IPS-18c (cell line): Measurements from ENCODE around the gene DDX59.
"Not testable (repeated sequence)": the region's sequence is repeated elsewhere in the genome, so short reads cannot be mapped to it uniquely, and the experiment has no call there.

Experiments
- H3K4me3 ChIP-seq: 2 replicates; pipeline ENCODE4 v1.7.0; 2013; ENCODE audit warnings: low read depth, mild to moderate bottlenecking, low read length, moderate library complexity; ENCODE audit not compliant: insufficient read depth
- H3K9me3 ChIP-seq: one replicate; pipeline ENCODE4 v1.6.1; 2013; ENCODE audit warnings: mild to moderate bottlenecking, low read length, moderate library complexity; ENCODE audit not compliant: control insufficient read depth, insufficient read depth

Gene DDX59

DNA sequence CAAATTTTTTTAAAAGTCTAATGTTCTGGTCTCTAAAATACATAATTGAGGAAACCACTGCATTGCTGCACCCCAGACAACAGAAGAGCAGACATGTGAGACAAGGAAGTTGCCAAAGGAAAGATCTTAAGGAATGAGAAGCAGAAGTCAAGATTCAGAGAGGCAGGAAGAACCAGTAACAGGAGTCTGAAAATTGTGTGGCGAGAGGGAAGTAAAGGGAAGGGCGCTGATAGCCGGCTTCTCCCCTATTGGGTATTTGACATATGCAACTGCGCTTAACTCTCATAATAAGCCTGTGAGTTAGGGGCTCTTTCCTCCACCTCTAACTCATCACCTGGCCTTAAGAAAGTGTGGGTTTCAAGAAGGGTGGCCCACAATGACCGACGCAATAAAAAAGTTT, 27.2 kb downstream of the DDX59 start:
- Histone ChIP-seq H3K4me3 (no peak overlapping the region), H3K9me3 (no peaks in the 10 kb centered on the region)

DNA sequence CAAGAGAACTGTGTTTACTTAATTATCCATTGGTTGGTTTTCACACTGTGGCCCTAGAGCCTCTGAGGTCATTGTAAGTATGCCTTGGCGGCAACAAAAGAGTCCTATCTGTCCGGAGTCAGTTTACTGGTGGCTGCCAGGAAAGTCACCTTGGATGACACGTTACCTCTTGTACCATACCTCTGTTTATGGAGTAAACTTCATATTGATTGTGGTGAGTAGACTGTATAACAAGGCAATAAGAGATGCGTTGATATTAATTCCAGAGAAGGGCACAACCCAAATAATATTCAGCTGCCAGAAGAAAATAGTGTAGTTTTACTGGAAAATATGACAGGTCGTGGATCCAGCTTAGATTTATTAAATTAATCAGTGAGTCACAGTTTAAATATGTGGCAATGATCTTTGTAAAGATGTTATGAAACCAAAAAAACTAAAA, 28.7 kb downstream of the DDX59 start:
- no peak overlapping the region for H3K4me3 ChIP-seq
- H3K9me3 ChIP-seq = no peaks in the 10 kb centered on the region

DNA sequence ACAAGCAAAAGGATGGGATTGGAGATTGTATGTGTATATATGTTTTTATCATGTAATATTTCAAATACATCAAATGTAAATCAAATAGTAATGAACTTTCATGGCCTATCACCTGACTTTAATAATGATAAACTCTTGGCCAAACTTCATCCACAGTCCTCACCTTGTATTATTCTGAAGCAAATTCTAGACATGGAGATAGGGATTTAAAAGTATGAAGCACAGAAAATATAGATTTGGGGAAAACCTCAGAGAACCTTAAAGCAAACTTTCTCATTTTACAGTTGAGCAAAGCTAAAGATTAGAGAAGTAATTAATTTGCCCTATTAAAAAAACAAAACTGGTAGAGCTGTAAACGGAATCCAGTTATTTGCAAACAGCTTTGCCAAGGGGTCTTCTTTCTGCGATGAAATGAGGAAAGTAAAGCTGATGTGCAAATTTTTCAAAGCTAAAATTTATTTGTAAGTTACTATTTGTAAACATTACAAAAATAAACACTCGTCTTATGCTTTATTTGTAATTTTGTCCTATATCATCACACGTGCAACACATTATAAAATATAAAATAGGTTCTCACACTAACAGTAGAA, 29.2 kb downstream of the DDX59 start:
- no peak overlapping the region for H3K4me3 ChIP-seq
- H3K9me3 ChIP-seq = no peaks in the 10 kb centered on the region

DNA sequence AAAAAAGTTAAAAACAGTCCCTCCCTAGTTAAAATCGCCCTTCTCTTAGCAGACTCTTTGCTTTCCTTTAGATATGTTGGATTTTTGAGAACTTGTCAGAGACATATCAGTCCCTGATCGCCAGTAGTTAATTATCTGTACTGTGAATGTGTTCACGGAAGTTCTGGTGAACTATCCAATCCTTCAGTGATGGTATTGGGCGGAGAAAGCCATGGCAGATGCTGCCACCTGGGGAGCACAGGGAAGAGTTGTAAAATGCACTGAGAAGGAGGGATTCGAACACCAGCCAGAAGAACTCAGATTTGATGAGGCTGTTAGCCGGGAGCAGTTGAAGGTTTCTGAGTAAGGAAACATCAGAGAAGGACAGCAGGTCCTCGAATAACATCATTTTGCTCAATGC, 31.6 kb downstream of the DDX59 start:
- Histone ChIP-seq H3K4me3 (no peak overlapping the region), H3K9me3 (no peaks in the 10 kb centered on the region)

DNA sequence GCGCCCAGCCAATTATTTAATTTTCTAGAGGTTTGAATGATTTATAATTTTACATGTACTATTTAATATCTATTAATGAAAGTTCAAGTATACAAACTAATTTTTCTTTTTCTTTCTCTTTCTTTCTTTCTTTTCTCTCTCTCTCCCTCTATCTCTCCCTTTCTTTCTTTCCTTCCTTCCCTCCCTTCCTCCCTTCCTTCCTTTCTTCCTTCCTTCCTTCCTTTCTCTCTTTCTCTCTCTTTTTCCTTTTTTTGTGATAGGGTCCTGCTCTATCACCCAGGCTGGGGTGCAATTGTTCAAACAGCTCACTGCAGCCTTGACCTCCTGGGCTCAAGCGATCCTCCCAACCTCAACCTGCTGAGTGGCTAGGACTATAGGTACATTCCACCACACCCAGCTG, 33.0 kb downstream of the DDX59 start:
- Histone ChIP-seq H3K4me3 (no peak overlapping the region), H3K9me3 (no peaks in the 10 kb centered on the region)

DNA sequence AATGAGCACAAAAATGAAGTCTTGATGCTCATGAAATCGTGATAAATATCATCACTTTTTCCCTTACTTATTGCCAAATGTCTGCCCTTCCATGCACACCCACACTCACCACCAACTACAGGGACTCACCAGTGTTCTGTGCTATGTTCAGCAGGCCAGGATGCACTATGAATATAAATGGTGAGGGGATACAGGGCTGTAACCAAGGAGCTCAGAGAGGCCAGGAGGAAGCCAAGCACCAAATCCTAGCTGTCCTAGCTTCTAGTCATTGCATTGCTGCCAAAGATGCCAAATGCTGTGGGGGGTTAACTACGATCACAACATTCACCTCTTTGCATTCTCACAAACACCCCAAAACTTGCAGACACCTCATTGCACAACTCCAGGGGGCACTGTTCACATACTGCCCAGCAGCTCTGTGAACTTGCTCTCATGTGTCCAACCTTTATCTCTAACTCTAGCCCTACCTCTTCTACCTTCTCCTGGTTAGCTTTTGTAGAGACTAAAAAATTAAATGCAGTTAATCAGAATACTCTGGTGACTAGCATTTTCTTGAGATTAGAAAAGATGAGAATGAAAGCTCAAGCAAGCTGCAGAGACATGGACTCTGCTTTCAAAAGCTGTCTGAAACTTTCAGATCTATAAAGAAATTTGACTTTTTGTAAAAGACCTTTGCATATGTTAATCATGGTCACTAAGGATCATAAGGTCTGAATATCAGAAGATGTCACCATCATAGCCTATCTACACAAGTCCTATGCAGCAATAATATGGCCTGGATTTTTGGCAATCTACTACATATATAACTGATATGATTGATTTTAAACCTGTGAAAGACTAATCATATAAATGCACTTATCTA, 35.2 kb downstream of the DDX59 start:
- no peak overlapping the region for H3K4me3 ChIP-seq
- no peaks in the 10 kb centered on the region for H3K9me3 ChIP-seq

DNA sequence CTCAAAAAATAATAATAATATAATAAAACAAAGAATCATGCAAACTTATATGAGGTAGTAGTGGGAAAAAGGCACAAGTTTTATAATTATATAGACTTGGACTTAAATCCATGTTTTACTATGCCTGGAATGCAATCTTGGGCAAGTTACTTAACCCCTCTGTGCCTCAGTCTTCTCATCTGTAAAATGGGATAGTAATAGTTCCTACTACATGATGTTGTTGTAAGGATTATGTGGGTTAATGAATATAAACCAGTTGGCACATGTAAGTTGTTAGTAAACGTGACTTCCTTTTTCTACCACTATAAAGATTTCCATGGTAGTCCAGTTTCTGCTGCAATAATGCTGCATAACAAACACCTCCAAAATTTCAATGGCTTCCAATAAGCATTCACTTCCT, 38.3 kb downstream of the DDX59 start:
- Histone ChIP-seq H3K4me3 (no peak overlapping the region), H3K9me3 (no peaks in the 10 kb centered on the region)

DNA sequence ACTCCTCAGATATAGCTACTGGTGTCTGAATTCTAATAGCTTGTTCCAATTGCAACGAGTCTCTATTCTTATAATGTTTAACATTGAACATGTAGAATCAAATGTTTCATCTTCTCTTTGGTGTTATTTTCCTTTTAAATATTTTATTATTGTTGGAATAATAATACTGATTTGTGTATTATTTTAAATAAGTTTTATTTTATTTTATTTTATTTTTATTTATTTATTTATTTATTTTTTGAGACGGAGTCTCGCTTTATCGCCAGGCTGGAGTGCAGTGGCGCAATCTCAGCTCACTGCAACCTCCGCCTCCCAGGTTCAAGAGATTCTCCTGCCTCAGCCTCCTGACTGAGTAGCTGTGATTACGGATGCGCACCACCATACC, 39.2 kb downstream of the DDX59 start:
- not testable (repeated sequence) for H3K4me3 ChIP-seq, H3K9me3 ChIP-seq

DNA sequence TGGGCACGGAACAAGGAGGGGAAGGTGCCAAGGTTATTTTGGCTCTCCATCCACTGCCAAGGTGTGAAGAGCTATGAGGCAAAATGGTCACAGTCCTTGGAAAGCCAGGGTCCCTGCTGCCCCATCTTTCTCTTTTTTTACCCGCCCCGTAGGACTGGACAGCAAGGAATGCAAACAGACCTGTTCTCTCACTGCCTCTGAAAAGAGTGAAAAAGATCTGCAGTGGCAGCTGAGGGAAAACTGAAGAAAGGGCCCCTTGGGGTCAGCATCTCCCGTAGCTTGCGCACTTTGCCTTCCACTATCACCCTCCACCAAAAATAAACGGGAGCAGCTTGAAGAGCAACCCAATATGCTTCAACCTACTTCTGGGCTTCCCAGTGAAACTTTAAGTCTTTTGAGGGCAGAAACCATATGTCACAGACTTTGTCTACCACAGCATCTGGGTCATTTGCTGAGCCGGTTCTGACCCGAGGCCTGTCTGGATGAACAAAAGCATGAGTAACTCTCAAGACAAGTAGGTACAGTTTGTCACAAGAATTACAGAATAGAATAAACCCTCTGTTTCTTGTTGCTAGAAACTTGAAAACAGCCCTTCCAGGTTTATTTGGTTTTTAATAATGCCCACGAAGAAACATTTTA, 39.7 kb downstream of the DDX59 start:
- Histone ChIP-seq H3K4me3 (no peak overlapping the region), H3K9me3 (no peaks in the 10 kb centered on the region)

DNA sequence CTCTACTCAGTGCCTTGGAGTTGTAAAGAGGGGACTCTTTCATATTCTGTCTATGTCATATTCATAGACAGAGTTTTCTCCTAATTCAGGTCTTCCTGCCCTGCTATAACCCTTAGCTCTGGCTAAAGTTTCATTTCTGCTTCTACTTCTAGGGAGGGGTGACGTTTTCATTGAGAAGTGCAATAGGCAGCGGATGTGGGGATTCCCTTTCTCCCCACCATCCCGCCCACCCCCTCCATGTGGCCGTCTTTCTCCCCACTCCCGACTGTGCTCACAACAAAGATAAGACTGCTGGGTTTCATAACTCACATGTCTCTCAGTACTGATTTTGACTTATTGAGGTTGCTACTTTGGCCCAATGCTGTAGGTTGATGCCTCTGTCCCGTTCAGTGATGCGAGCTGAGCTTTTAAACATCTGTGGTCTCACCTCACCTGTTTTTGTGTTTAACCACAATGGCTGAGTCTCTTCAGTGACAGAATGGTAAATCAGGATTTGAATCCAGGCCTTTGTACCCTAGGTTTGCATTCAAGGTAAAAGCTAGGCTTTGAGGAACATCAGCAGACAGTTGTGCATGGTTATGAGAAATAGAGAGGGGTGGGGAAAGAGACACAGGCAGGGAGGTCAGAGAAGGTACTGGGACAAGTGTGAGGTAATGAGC, 41.4 kb downstream of the DDX59 start:
- no peaks in the 10 kb centered on the region for H3K9me3 ChIP-seq
- no peak overlapping the region for H3K4me3 ChIP-seq

DNA sequence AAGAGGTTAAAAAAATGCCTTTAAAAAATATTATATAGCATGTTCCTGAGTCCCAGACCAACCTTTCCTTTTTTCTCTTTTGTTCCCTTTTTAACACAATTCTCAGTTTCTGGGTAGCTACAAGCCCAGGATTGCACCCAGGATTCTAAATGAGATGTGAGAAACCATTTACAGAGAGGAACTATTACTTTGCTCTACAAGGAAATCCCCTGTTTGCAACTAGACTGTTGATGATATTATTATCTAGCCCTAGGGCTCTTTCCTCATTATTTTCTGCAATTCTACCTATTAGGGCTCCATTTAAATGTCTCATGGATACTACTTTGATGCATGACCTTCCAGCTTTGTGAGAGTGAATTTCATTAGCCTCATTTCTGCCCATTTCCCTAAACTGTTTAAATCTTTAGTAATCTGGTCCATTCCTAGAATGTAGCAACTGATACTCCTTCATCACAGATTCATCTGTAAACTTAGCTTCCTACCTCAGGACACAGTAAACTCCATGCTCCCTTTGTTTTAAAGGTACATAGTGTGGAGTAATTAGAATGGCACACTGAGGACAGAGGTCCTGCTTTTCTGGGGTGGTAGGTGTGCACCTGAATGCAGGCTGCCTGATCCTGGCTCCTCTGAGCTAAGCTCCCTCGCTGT, 42.0 kb downstream of the DDX59 start:
- no peak overlapping the region for H3K4me3 ChIP-seq
- H3K9me3 ChIP-seq = no peaks in the 10 kb centered on the region

DNA sequence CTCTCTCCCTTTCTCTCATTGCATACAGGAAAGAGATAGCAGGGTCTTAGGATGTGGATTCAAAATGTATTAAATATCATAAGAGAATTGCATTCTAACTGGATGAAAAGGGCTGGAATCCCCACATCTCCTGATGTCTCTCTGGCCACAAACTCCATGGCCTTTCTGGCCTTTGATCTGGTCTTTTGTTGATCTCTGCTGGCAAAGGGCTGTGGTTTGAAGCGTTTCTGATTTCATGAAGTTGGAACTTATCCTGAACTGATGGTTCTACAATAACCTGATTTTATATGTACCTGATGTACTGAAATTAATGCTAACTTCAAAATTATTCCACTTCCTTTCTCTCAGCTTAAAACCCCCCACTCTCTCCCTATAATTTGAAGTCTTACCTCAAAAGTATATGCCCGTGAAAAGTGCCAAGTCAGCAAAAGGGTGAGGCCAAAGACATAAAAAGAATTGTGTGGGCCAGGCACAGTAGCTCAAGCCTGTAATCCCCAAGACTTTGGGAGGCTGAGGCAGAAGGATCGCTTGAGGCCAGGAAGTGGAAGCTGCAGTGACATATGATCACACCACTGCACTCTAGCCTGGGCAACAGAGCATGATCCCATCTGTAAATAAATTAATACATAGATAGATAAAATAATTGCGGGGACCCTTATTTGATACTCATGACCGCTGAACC, 42.7 kb downstream of the DDX59 start:
- H3K4me3 ChIP-seq = no peak overlapping the region
- no peaks in the 10 kb centered on the region for H3K9me3 ChIP-seq

DNA sequence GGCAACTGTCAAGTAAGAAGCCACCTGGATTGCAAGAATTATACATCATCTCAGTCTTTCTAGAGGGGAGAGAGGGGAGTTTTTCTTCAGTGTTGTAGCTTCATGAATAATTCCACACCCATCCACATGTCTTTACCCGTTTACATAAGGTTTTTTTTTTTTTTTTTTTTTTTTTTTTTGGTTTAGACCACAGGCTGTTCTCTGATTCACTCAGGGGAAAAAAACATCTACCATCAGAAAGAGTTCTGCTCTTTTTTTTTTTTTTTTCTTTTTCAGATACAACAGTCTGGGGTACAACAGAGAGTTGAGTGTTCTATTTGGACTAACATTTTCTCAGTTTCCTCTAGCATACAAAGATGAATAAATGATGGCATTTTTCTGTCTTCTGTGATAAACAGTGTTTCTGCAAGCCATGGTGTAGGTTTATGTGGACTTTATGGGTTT, 44.3 kb downstream of the DDX59 start:
- H3K9me3 ChIP-seq = no peaks in the 10 kb centered on the region
- no peak overlapping the region for H3K4me3 ChIP-seq

DNA sequence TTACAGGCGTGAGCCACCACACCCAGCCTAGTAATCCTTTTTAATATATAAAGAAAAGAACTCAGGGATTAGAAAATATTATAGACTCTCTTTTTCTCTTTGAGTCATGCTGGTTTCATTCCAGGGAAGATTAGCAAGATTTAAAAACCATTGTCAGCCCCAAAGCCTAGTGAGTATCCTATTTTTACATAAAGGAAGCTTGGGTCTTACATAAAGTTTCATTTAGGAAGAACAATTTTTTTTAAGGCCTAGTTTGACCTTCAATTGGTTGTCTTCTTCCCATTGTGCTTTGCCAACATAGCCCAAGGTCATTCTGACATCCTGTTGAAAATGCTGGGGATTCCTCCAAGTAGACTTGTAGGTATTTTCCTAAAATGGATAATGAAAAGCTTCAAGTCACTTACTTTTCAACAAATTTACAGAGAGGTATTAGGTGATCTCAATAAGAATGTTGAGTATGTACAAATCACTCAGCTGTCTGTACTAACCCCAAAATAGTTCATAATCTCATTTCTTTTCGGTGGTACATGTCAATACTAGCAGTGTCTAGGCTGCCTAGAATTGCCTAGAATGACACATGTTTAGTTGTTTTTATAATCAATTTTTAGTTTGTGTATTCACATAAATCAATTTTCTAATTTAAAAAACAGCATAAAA, 44.9 kb downstream of the DDX59 start:
- Histone ChIP-seq H3K9me3 (no peaks in the 10 kb centered on the region), H3K4me3 (no peak overlapping the region)

DNA sequence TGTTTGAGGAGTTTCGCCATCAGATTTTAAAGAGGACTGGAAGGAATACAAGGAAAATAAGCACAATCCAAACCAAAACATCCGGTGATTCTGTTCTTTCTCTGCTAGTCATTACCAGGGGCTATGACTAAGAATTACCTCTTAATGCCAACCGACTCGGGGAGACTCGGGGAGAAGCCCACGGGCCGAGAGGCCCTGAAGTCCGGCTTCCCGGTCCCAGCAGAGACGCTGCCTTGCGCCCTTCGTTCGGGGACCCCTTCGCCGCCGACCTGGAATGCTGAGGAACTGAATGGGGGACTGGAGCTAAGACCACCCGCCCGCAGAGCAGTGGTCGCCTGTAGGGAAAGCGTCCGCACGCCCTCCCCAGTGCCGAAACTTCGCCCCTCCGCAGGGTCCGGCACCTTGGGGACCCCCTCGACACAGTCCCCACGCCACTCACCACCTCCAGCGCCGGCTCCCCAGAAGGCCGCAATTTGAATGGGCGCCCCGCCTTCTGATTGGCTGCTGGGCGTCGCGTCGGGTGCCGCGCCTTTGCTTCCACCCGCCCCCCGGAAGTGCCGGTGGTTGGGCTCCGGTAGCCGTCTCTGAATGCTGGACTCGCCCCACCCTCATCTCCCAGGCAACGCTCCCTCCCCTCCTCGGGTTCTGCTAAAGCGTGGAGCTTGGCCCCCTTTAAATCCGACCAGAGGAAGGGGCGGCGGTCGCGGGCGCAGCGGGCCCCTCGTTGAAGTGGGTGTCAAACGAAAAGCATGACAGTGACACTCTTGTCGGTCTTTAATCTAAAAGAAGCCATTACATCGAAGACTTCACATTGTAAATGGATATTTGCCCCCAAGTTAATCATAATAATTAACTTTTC, 49.2 kb downstream of the DDX59 start, which contains the start of gene KIF14:
Gene KIF14, minus strand, starts transcription at position 479 of the 859 bp plus-strand sequence. CDS start 2,028 bp downstream, outside the sequence.
- peak within 1 kb of the TSS; percentile 95 for H3K4me3 ChIP-seq
- H3K9me3 ChIP-seq = no peaks in the 10 kb centered on the region
